K562 (cell line): Measurements from ENCODE around the gene SLC48A1. TPM values are rescaled to one million over a fixed set of nuclear protein-coding genes. Genes with fewer than 3 reads are reported as not detected.

ENCODE experiments used
- ARID1B ChIP-seq: fragments of 450-650 bp; IDR thresholded peaks from 2 replicates; pipeline ENCODE4 v1.6.1; 2016; ENCODE audit warnings: antibody characterized with exemption, mild to moderate bottlenecking, inconsistent platforms
- ELF1 ChIP-seq: fragments of 200-800 bp; sonication (Bioruptor generic); IDR thresholded peaks from 2 replicates; pipeline ENCODE4 v1.6.1; 2016; ENCODE audit warnings: missing genetic modification characterization, missing compliant biosample characterization
- PKNOX1 ChIP-seq: fragments of 450-650 bp; IDR thresholded peaks from 2 replicates; pipeline ENCODE4 v1.6.1; 2016
- SIN3B ChIP-seq: fragments of 450-650 bp; IDR thresholded peaks from 2 replicates; pipeline ENCODE4 v1.6.1; 2017; ENCODE audit warnings: low read depth, mild to moderate bottlenecking, moderate library complexity
- THRB ChIP-seq: fragments of 450-650 bp; formaldehyde crosslinking; conservative IDR thresholded peaks from 2 replicates; pipeline ENCODE4 v1.4.0; 2022; ENCODE audit warnings: mild to moderate bottlenecking, missing genetic modification characterization
- YY1 ChIP-seq, 3 experiments: IDR thresholded peaks; 2 replicates each; pipeline ENCODE4 v1.6.1; 2011; ENCODE audit warnings: low read length in 2 of 3, mild to moderate bottlenecking in 2 of 3, moderate library complexity in 2 of 3, borderline replicate concordance in 1 of 3, control low read depth in 1 of 3, low read depth in 1 of 3; ENCODE audit not compliant: insufficient read depth in 3 of 3, insufficient replicate concordance in 2 of 3, control insufficient read depth in 1 of 3, insufficient read length in 1 of 3; ENCODE audit errors: extremely low read depth in 1 of 3
- ZBTB11 ChIP-seq, 3 experiments: fragments of 200-800 bp in 1 of 3; fragments of 250-450 bp in 1 of 3; fragments of 450-650 bp in 1 of 3; sonication (Bioruptor Pico) in 1 of 3; sonication (Bioruptor generic) in 1 of 3; formaldehyde crosslinking in 1 of 3; IDR thresholded peaks; 2 replicates each; pipeline versions ENCODE4 v1.6.1 to v1.8.0; 2016 to 2022; ENCODE audit warnings: mild to moderate bottlenecking in 2 of 3, missing genetic modification characterization in 2 of 3, missing compliant biosample characterization in 1 of 3, moderate library complexity in 1 of 3
- ZFX ChIP-seq: sonication (generic); formaldehyde crosslinking; IDR thresholded peaks from 2 replicates; pipeline ENCODE4 v1.8.0; 2022; ENCODE audit warnings: mild to moderate bottlenecking, missing genetic modification reagents, moderate library complexity
- ZNF3 ChIP-seq: fragments of 250-450 bp; sonication (Bioruptor Pico); IDR thresholded peaks from 2 replicates; pipeline ENCODE4 v1.5.0; 2021; ENCODE audit warnings: mild to moderate bottlenecking, moderate library complexity
- ZNF444 ChIP-seq: fragments of 250-450 bp; sonication (Bioruptor Pico); IDR thresholded peaks from 2 replicates; pipeline ENCODE4 v1.4.0; 2020; ENCODE audit warnings: mild to moderate bottlenecking, moderate library complexity
- ZNF644 ChIP-seq: fragments of 200-800 bp; sonication (Bioruptor generic); IDR thresholded peaks from 2 replicates; pipeline ENCODE4 v1.6.1; 2016; ENCODE audit warnings: low read depth, missing genetic modification characterization, missing compliant biosample characterization
- ZNF696 ChIP-seq: fragments of 250-450 bp; sonication (Bioruptor Pico); conservative IDR thresholded peaks from 2 replicates; pipeline ENCODE4 v1.4.0; 2020; ENCODE audit warnings: mild to moderate bottlenecking, moderate library complexity
- polyA plus RNA-seq, 8 experiments: library from polyadenylated mRNA; depleted of rRNA in 4 of 8; stranded (reverse) in 5 of 8; unstranded in 3 of 8; fragments of >200 nt; fragmentation: Nextera tagmentation in 2 of 8; fragmentation: Illumina TruSeq in 1 of 8; extraction: Ambion mirVana in 2 of 8; extraction: Trizol in 1 of 8; gene quantifications; 2 replicates each; pipeline versions ENCODE4 v1.2.1 to v1.2.3, GENCODE V29; 2011 to 2014; ENCODE audit warnings: inconsistent platforms in 1 of 8, missing spikeins in 1 of 8
- total RNA-seq, 7 experiments: library from RNA; depleted of rRNA in 6 of 7; stranded (reverse); fragments of >200 nt in 6 of 7; fragmentation: Illumina TruSeq in 2 of 7; extraction: Trizol in 2 of 7; gene quantifications; 2 replicates each; pipeline versions ENCODE4 v1.2.1 to v1.2.3, GENCODE V29; 2011 to 2021; ENCODE audit warnings: low replicate concordance in 1 of 7
- TF ChIP-seq, protein P1 (sequence below): sonication (generic); formaldehyde crosslinking; IDR thresholded peaks from 2 replicates; pipeline ENCODE4 v1.9.0; 2022; ENCODE audit warnings: mild to moderate bottlenecking, missing genetic modification reagents
- TF ChIP-seq, protein P2 (sequence below), 2 experiments: IDR thresholded peaks; 2 replicates each; pipeline ENCODE4 v1.6.1; 2012; ENCODE audit warnings: improper control_type of control experiment in 2 of 2, low read depth in 2 of 2, low read length in 2 of 2, borderline replicate concordance in 1 of 2

The SLC48A1 gene
- total and polyA plus RNA-seq, 9 of the 15 experiments (the other 6 are each of a cell fraction or from before 2014, with no cell fraction given), result 10.7 to 37.5 (median 18.7) TPM

DNA sequence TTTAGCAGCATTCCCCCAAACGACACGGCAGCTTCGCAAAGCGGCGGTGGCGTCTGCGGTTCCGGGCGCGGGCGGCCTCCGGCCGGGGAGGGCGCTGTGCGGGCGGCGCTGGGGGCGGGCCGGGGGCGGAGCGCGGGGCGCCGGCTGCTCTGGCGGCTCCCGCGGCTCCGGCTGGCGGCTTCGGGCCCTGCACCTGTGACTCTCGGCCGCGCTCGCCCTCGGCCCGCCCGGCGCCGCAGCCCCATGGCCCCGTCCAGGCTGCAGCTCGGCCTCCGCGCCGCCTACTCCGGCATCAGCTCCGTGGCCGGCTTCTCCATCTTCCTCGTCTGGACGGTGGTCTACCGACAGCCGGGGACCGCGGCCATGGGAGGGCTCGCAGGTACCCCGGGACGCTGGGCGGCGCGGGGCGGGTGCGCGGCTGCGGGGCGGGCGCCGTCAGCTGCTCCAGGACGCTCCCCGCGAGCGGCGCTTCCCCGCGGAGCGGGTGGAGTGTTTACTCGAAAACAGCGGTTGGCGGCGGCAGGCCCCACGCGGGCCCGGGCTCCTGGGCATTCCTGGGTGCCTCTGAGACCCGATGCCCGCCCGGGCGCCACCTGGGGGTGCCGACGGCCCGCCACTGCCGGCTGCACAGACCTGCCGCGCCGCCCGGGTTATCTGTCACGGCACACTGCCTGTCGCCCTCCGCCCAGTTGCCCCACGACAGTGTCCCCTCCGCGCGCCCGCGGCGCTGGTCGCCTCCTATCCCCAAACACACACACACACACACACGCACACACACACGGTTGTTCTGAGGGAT lies at the start of gene SLC48A1 (continued):
- TF ChIP-seq, protein P1, sequence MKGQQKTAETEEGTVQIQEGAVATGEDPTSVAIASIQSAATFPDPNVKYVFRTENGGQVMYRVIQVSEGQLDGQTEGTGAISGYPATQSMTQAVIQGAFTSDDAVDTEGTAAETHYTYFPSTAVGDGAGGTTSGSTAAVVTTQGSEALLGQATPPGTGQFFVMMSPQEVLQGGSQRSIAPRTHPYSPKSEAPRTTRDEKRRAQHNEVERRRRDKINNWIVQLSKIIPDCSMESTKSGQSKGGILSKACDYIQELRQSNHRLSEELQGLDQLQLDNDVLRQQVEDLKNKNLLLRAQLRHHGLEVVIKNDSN, result no peak
- peak; percentile 65 for TF ChIP-seq SIN3B
- no peak for TF ChIP-seq THRB (CRISPR knock-in tag)
- TF ChIP-seq, protein P2, sequence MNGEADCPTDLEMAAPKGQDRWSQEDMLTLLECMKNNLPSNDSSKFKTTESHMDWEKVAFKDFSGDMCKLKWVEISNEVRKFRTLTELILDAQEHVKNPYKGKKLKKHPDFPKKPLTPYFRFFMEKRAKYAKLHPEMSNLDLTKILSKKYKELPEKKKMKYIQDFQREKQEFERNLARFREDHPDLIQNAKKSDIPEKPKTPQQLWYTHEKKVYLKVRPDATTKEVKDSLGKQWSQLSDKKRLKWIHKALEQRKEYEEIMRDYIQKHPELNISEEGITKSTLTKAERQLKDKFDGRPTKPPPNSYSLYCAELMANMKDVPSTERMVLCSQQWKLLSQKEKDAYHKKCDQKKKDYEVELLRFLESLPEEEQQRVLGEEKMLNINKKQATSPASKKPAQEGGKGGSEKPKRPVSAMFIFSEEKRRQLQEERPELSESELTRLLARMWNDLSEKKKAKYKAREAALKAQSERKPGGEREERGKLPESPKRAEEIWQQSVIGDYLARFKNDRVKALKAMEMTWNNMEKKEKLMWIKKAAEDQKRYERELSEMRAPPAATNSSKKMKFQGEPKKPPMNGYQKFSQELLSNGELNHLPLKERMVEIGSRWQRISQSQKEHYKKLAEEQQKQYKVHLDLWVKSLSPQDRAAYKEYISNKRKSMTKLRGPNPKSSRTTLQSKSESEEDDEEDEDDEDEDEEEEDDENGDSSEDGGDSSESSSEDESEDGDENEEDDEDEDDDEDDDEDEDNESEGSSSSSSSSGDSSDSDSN (IDR thresholded peaks at IDR 0.05; ENCODE audit: borderline replicate concordance in 1 of 2, low read depth in 2 of 2, low read length in 2 of 2), result peak in 1 of 2 experiments; percentile 71; a peak in 2 of 4 replicates
- no peak for TF ChIP-seq ZNF696 (CRISPR knock-in tag)
- TF ChIP-seq ZNF644 (tag), result no peak
- peak; percentile 81 for TF ChIP-seq ELF1 (tag)
- TF ChIP-seq ARID1B, result peak; percentile 60; the same call in 1 of the 2 replicates
- no peak for TF ChIP-seq ZNF444 (CRISPR knock-in tag)
- peak in 1 of 3 experiments; percentile 42 for TF ChIP-seq YY1 (IDR thresholded peaks at IDR 0.05; ENCODE audit: borderline replicate concordance in 1 of 3, control insufficient read depth in 1 of 3, extremely low read depth in 1 of 3, insufficient read depth in 3 of 3, insufficient read length in 1 of 3, insufficient replicate concordance in 2 of 3, low read depth in 1 of 3, low read length in 2 of 3)
- TF ChIP-seq ZNF3 (CRISPR knock-in tag), result no peak
- peak; percentile 20; the same call in 1 of the 2 replicates for TF ChIP-seq PKNOX1
- TF ChIP-seq ZFX (CRISPR knock-in tag), result peak; percentile 67
- no peak for TF ChIP-seq ZBTB11 (CRISPR knock-in tag; IDR thresholded peaks at IDR 0.05)
